ENCODE measurements around the gene ITPRIPL1.

ITPRIPL1 gene

DNA sequence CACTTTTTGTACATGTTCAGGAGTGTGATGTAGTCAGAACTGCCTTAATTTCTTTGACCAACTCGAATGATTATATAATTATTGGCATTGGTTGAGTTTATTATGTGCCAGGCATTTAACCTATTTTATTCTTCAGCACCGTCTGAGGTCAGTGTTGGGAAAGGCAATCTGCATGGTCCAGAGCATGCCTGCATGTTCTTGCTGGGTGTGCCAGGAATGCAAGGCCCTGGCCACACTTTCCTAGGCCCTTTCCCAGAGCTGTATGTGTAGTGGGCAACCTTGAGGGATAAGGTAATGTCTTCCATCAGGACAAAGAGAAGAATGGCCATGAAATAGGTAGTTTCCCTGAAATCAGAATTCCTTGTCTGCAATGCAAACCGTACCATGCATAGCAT, 10.1 kb upstream of the ITPRIPL1 start:
- TF ChIP-seq, protein P1, sequence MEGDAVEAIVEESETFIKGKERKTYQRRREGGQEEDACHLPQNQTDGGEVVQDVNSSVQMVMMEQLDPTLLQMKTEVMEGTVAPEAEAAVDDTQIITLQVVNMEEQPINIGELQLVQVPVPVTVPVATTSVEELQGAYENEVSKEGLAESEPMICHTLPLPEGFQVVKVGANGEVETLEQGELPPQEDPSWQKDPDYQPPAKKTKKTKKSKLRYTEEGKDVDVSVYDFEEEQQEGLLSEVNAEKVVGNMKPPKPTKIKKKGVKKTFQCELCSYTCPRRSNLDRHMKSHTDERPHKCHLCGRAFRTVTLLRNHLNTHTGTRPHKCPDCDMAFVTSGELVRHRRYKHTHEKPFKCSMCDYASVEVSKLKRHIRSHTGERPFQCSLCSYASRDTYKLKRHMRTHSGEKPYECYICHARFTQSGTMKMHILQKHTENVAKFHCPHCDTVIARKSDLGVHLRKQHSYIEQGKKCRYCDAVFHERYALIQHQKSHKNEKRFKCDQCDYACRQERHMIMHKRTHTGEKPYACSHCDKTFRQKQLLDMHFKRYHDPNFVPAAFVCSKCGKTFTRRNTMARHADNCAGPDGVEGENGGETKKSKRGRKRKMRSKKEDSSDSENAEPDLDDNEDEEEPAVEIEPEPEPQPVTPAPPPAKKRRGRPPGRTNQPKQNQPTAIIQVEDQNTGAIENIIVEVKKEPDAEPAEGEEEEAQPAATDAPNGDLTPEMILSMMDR (conservative IDR thresholded peaks at IDR 0.05; ENCODE audit: low read depth): no peak
- ChIA-PET POLR2A (ENCODE audit: low non-redundant PET) (no interaction called here), CTCF (no interaction called here)
- H3K27ac ChIP-seq: no peak overlapping the region
- no peak for DNase-seq (ENCODE audit: low spot score)

DNA sequence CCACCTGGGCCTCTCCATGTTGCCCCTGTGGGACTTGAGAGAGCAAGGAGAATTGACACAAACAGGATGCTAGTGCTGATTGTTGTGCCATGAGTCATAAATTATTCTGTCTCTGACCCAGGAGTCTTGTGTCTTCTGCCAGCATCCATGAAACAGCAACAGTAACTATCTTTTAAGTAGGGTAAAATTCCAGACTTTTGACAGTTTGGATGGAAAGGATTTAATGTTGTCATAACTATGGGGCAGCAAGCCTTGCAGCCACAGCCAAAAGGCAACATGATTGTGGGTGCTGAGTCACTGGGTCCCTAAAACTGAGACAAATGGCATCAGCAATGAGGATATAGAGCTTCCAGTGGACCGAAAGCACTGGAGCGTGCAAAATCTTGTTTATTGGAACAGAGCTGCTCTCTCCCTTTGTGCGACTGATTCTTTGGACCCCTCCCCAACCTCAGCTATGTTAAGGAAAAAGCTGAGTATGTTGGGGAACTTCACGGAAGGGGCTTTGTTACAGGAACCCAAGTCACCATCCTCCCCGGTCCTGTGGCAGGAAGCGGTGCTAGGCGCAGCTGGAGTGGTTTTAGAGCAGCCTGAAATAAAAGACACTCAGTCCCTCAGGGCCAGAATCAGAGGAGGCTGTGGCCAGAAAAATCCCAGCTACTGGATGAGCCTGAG, 9.6 kb upstream of the ITPRIPL1 start:
- ChIA-PET CTCF (no interaction called here), POLR2A (ENCODE audit: low non-redundant PET) (no interaction called here)
- DNase-seq (ENCODE audit: low spot score): no peak
- TF ChIP-seq, protein P1 (conservative IDR thresholded peaks at IDR 0.05; ENCODE audit: low read depth): no peak
- H3K27ac ChIP-seq: no peak overlapping the region

DNA sequence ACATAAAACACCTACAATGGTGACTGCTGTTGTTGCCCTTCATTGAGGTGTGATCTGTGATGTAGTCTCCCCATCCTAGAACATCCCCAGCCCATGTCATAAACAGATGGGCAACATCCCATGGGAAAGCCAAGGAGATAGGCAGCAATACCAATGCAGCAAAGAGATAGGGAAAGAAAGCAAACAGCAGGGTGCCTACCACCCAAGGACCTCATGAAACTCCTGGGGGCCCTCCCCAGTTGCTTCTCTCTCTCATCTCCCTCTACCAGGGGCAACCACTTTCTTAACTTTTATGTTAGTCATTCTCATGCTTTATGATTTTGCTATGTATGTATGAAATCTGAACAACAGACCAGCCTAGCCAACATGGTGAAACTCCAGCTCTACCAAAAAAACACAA, 8.1 kb upstream of the ITPRIPL1 start:
- TF ChIP-seq, protein P1 (conservative IDR thresholded peaks at IDR 0.05; ENCODE audit: low read depth): no peak
- CTCF ChIA-PET: no interaction called here
- POLR2A ChIA-PET (ENCODE audit: low non-redundant PET): no interaction called here
- H3K27ac ChIP-seq: no peak overlapping the region
- no peak for DNase-seq (ENCODE audit: low spot score)

DNA sequence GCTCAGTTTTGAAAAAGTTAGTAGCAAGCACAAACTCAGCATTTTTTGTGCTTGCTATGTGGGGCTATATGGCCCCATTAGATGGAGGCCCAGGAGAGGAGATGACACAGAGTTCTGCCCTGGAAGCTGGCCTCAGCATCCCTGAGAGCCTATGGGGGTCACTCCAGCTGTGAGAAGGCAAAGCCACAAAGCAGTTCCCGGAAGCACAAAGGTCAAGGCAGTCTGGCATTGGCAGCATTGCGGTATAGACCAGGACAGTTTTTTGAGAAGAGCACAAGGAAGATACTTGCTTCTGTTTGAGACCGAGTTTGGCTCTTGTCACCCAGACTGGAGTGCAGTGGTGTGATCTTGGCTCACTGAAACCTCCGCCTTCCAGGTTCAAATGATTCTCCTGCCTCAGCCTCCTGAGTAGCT, 7.5 kb upstream of the ITPRIPL1 start:
- CTCF ChIA-PET: interaction anchor here (0.7 kb wide), 1 partner anchor 81 kb away, joined by 3 read pairs; no protein-coding TSS in a partner anchor
- TF ChIP-seq, protein P1 (conservative IDR thresholded peaks at IDR 0.05; ENCODE audit: low read depth): no peak
- no peak overlapping the region for H3K27ac ChIP-seq
- POLR2A ChIA-PET (ENCODE audit: low non-redundant PET): no interaction called here
- no peak for DNase-seq (ENCODE audit: low spot score)

DNA sequence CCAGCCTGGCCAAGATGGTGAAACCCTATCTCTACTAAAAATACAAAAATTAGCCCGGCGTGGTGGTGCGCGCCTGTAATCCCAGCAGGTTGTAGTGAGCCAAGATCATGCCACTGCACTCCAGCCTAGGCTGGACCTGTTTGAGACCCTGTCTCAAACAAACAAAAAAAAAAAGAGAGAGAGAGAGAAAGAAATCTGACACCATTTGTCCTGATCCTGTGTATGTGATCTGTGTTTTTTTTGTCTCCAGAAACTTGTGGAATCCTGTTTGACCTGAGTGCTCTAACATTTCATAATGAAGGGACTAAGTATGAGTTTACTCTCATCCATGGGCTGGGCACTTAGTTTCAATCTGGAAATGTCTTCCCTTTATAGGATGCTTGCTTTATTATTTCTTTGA, 6.4 kb upstream of the ITPRIPL1 start:
- TF ChIP-seq, protein P1 (conservative IDR thresholded peaks at IDR 0.05; ENCODE audit: low read depth): no peak
- POLR2A ChIA-PET (ENCODE audit: low non-redundant PET): no interaction called here
- DNase-seq (ENCODE audit: low spot score): no peak
- CTCF ChIA-PET: no interaction called here
- H3K27ac ChIP-seq: no peak overlapping the region

DNA sequence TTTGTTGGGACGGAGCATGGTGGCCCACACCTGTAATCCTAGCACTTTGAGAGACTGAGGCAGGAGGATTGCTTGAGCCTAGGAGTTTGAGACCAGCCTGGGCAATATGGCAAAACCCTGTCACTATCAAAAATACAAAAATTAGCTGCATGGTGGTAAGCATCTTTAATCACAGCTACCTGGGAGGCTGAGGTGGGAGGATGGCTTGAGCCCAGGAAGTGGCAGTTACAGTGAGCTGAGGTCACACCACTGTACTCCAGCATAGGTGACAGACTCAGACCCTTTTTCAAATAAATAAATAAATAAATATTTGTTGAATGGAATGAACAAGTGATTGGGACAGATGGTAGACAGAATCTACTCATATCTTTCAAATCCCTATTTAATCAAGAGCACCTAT, 5.7 kb upstream of the ITPRIPL1 start:
- H3K27ac ChIP-seq: no peak overlapping the region
- TF ChIP-seq, protein P1 (conservative IDR thresholded peaks at IDR 0.05; ENCODE audit: low read depth): no peak
- ChIA-PET POLR2A (ENCODE audit: low non-redundant PET) (no interaction called here), CTCF (no interaction called here)
- DNase-seq (ENCODE audit: low spot score): no peak
